Right lobe of liver (tissue), 4 donors: Measurements from ENCODE around the gene TEX11.

Experiments used
- CTCF ChIP-seq, 4 donors: fragments of 200-600 bp in 3 of 4; fragments of 450-650 bp in 1 of 4; IDR thresholded peaks; one replicate each; pipeline versions ENCODE4 v1.5.1 to v1.8.0; 2016 to 2022; ENCODE audit warnings: antibody characterized with exemption in 4 of 4, mild to moderate bottlenecking in 2 of 4
- POLR2A ChIP-seq: fragments of 450-650 bp; IDR thresholded peaks from one replicate; pipeline ENCODE4 v1.6.1; 2017; ENCODE audit warnings: antibody characterized with exemption, mild to moderate bottlenecking
- donor health status: DM: no; HTN: no; CAD: no.
- donor health status: DM: no; HTN: no; CAD: no.
- donor health status: DM: no; HTN: yes; CAD: no.

GRCh38 chrX:70635227-70635626 lies 273.3 kb downstream of the TEX11 start:
- TF ChIP-seq CTCF (IDR thresholded peaks at IDR 0.05) (no peak), POLR2A (no peak)
